GM13976 (cell line): Measurements from ENCODE around the gene CEP85.

ENCODE experiments used
- DNase-seq: peaks from one replicate; pipeline ENCODE4 v3.0.0; 2012; ENCODE audit warnings: low spot score
- CTCF ChIP-seq: IDR thresholded peaks from 2 replicates; pipeline ENCODE4 v1.5.1; 2012; ENCODE audit warnings: borderline replicate concordance, mild to moderate bottlenecking; ENCODE audit not compliant: insufficient read depth; ENCODE audit errors: extremely low read depth, missing control alignments, control extremely low read depth
- in situ Hi-C: fragments of 300-500 bp; cut with MboI; formaldehyde crosslinking; loops from one replicate; pipeline ENCODE4 v1.12.0; 2022; ENCODE audit warnings: low sequenced_read_pairs, mixed read lengths, inconsistent platforms; ENCODE audit not compliant: unreplicated experiment

The CEP85 gene

GRCh38 chr1:26318338-26319064, 84.5 kb downstream of the CEP85 start:
- no peak for TF ChIP-seq CTCF
- no peak for DNase-seq
- in situ Hi-C loops, result no loop called here

- no peak for TF ChIP-seq CTCF
- in situ Hi-C loops, result loop anchor here (5.0 kb wide), 1 partner anchor 39 kb away; the partner anchor contains the start of gene SH3BGRL3
- no peak for DNase-seq
Measured at GRCh38 chr1:26320896-26321295, 86.9 kb downstream of the CEP85 start.

- peak; percentile 95 for TF ChIP-seq CTCF
- DNase-seq, result peak; percentile 90
- in situ Hi-C loops, result loop anchor here (5.0 kb wide), 1 partner anchor 39 kb away; the partner anchor contains the start of gene SH3BGRL3
Measured at GRCh38 chr1:26321315-26322041, 87.5 kb downstream of the CEP85 start.

- TF ChIP-seq CTCF, result no peak
- DNase-seq, result no peak
- in situ Hi-C loops, result loop anchor here (5.0 kb wide), 1 partner anchor 40 kb away; the partner anchor contains the start of gene SH3BGRL3
Measured at GRCh38 chr1:26322042-26322331, 88.0 kb downstream of the CEP85 start.

- TF ChIP-seq CTCF, result no peak
- no peak for DNase-seq
- in situ Hi-C loops, result loop anchor here (5.0 kb wide), 1 partner anchor 41 kb away; the partner anchor contains the start of gene SH3BGRL3
Measured at GRCh38 chr1:26323382-26323781, 89.4 kb downstream of the CEP85 start.

GRCh38 chr1:26324550-26324949, 90.5 kb downstream of the CEP85 start:
- no peak for TF ChIP-seq CTCF
- no peak for DNase-seq
- in situ Hi-C loops, result loop anchor here (5.0 kb wide), 1 partner anchor 42 kb away; the partner anchor contains the start of gene SH3BGRL3
